Measurements from ENCODE around the gene NRL. TPM values are rescaled to one million over a fixed set of nuclear protein-coding genes. Genes with fewer than 3 reads are reported as not detected.

The NRL gene
- total RNA-seq, 4 donors from 2014 or later = 2.2 to 2.9 (median 2.3) TPM

DNA sequence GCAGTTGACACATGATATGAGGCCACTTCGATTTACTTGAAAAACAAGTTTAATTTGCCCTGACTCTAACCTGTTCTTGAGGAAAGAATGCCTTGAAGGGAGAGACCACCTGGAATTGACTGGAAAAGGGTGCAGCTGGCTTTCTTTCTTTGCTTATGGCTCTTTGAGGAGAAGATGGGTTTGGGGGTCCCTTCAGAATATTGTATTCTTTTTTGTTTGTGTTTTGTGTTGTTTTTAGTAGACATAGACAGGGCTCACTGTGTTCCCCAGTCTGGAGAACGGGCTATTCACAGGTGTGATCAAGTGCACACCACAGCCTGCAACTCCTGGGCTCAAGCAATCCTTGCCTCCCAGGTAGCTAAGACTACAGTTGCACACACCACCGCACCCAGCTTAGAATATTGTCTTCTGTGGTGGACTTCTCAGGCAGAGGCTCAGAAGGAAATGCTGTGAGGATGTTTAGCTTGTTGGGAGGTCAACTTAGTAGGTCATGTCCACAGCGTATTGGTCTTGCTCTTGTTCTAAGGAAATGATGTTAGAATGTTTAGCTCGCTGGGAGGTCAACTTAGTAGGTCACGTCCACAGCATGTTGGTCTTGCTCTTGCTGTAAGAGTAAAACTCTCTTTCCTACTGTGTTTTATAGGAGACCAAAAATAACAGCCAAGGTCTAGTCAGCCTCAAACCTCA lies 1.5 kb upstream of the NRL start:
- peak overlapping the region; percentile 70 for H3K4me3 ChIP-seq
- H3K27ac ChIP-seq = no peak overlapping the region
- no peaks in the 10 kb centered on the region for H3K9me3 ChIP-seq
- DNase-seq (ENCODE audit: low spot score in 2 of 2) = no peak
- 81% methylated on average over 6 of the region's 6 CpGs for WGBS
- TF ChIP-seq POLR2A (IDR thresholded peaks at IDR 0.05) (no peak), EP300 (IDR thresholded peaks at IDR 0.05) (no peak), POLR2AphosphoS5 (IDR thresholded peaks at IDR 0.05) (no peak)
- TF ChIP-seq, protein P1, sequence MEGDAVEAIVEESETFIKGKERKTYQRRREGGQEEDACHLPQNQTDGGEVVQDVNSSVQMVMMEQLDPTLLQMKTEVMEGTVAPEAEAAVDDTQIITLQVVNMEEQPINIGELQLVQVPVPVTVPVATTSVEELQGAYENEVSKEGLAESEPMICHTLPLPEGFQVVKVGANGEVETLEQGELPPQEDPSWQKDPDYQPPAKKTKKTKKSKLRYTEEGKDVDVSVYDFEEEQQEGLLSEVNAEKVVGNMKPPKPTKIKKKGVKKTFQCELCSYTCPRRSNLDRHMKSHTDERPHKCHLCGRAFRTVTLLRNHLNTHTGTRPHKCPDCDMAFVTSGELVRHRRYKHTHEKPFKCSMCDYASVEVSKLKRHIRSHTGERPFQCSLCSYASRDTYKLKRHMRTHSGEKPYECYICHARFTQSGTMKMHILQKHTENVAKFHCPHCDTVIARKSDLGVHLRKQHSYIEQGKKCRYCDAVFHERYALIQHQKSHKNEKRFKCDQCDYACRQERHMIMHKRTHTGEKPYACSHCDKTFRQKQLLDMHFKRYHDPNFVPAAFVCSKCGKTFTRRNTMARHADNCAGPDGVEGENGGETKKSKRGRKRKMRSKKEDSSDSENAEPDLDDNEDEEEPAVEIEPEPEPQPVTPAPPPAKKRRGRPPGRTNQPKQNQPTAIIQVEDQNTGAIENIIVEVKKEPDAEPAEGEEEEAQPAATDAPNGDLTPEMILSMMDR (IDR thresholded peaks at IDR 0.05) = no peak
- peaks cover 27% of the 10 kb centered on the region for H3K4me1 ChIP-seq
- peaks cover 42% of the 10 kb centered on the region for H3K36me3 ChIP-seq
- no peaks in the 10 kb centered on the region for H3K27me3 ChIP-seq

DNA sequence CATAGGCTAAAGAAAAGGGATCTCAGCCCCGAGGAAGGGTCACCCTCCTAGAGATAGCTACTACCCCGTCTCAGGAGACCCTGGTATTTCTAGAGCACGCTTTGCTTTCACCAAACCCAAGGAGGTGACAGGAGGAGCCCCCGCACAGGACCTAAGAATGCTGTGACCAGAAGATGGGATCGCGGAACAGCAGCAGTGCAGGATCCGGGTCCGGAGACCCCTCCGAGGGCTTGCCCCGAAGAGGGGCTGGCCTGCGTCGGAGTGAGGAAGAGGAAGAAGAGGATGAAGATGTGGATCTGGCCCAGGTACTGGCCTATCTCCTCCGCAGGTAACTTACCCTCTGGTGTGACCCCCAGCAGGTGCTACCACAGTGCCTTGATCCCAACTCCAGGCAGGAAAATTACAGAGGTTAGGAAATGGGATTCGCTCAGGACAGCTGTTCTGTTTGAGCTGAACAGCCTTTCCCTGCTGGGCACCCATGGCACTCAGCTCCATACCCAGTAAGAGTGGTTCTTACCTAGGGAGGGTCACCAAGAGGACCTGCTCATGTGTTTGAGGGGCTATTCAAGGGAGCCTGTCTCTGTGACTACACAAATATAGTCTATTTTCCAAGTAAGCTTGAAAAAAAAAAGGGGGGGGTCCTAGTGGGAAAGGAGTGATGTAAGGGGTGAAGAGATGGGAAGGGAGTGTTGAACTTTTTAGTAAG lies 826 bp upstream of the NRL start:
- H3K27me3 ChIP-seq = no peaks in the 10 kb centered on the region
- H3K9me3 ChIP-seq = no peaks in the 10 kb centered on the region
- 4% methylated on average over 14 of the region's 14 CpGs for WGBS
- DNase-seq (ENCODE audit: low spot score in 2 of 2) = no peak
- H3K4me3 ChIP-seq = peak overlapping the region; percentile 70
- peak overlapping the region; percentile 100 for H3K27ac ChIP-seq
- peaks cover 35% of the 10 kb centered on the region for H3K36me3 ChIP-seq
- H3K4me1 ChIP-seq = peaks cover 27% of the 10 kb centered on the region
- TF ChIP-seq EP300 (IDR thresholded peaks at IDR 0.05) (no peak), POLR2AphosphoS5 (IDR thresholded peaks at IDR 0.05) (no peak), POLR2A (IDR thresholded peaks at IDR 0.05) (no peak)
- TF ChIP-seq, protein P1 (IDR thresholded peaks at IDR 0.05) = no peak

DNA sequence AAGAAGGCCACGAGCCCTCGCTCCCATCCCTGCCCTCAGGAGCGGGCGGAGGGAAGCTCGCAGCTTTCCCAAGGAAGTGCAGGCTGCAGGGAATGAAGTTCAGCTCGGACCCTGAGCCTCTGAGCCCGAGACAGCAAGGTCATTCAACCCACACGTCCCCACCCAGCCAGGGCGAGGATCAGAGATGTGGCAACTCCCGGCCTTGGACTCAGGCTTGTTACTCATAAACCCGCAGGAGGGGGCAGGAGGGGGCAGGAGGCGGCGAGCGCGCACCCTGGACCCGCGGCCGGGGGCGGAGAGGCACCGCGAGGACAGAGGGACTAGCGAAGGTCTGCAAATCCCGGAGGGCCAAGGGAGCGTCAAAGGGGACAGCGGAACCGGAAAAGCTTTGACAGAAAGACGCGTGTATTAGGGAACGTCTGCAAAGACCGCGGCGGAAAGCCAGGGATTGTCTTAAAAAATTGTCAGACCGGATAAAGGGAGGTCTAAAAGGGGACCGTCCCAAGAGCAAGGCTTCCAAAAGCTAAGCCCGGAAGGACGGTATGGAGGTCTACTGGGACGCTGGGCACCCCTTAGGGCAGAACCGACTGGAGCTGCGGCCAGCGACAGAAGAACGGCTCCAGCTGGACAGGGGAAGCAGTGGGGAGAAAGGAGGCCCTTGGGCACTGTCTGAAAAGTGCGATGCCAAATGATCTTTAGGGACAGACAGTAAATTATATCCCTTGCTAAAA lies 783 bp downstream of the NRL start:
- 0% methylated on average over 23 of the region's 42 CpGs for WGBS
- Histone ChIP-seq H3K27me3 (no peaks in the 10 kb centered on the region), H3K4me3 (peak overlapping the region; percentile 70), H3K4me1 (peaks cover 30% of the 10 kb centered on the region), H3K27ac (peak overlapping the region; percentile 100), H3K36me3 (peaks cover 19% of the 10 kb centered on the region), H3K9me3 (no peaks in the 10 kb centered on the region)
- TF ChIP-seq, protein P1 (IDR thresholded peaks at IDR 0.05) = no peak
- TF ChIP-seq POLR2AphosphoS5 (IDR thresholded peaks at IDR 0.05) = peak in 1 of 3 donors; percentile 32
- peak; percentile 94 for DNase-seq (ENCODE audit: low spot score in 2 of 2)

DNA sequence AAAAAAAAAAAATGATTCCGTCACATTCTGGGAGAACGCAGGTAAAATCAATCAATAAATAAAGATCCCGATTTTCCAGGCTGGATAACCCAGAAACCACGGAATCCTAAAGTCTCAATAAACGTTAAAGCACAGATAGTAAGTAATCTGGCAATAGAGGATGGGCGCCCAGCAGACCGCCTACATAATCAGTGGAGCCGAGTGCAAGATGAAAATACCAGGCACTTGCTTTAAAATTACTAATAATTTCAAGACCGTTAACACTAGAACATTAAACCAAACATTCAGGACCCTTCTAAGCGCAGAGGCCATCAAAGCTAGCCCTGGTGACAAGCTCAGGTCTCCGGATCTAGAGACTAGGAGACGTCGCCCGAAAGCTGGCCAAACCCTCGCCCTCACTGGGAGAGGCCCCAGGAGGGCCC lies 1.4 kb downstream of the NRL start:
- 19% methylated on average over 15 of the region's 15 CpGs for WGBS
- H3K4me1 ChIP-seq = peaks cover 35% of the 10 kb centered on the region
- peak overlapping the region; percentile 70 for H3K4me3 ChIP-seq

More for the DNA sequence above, 1.4 kb downstream of the NRL start:
- H3K9me3 ChIP-seq = no peaks in the 10 kb centered on the region
- TF ChIP-seq POLR2A (IDR thresholded peaks at IDR 0.05) (no peak), POLR2AphosphoS5 (IDR thresholded peaks at IDR 0.05) (no peak), EP300 (IDR thresholded peaks at IDR 0.05) (no peak)
- TF ChIP-seq, protein P1 (IDR thresholded peaks at IDR 0.05) = no peak
- H3K27me3 ChIP-seq = no peaks in the 10 kb centered on the region
- DNase-seq (ENCODE audit: low spot score in 2 of 2) = no peak
- H3K36me3 ChIP-seq = peaks cover 14% of the 10 kb centered on the region
- H3K27ac ChIP-seq = peak overlapping the region; percentile 100
